Measurements from ENCODE around the gene SYNE1.

SYNE1 gene

GRCh38 chr6:152121910-152122309 lies 515.3 kb downstream of the SYNE1 start:
- FAIRE-seq (no peak), DNase-seq (ENCODE audit: insufficient read length, low spot score) (no peak)

- FAIRE-seq, result no peak
- DNase-seq (ENCODE audit: insufficient read length, low spot score), result no peak
Observed at GRCh38 chr6:152119831-152120230, 517.3 kb downstream of the SYNE1 start.

GRCh38 chr6:152118678-152119077 lies 518.5 kb downstream of the SYNE1 start:
- FAIRE-seq, result no peak
- no peak for DNase-seq (ENCODE audit: insufficient read length, low spot score)

GRCh38 chr6:152118224-152118623 lies 518.9 kb downstream of the SYNE1 start:
- FAIRE-seq (no peak), DNase-seq (ENCODE audit: insufficient read length, low spot score) (no peak)

- no peak for DNase-seq (ENCODE audit: insufficient read length, low spot score)
- FAIRE-seq, result no peak
Observed at GRCh38 chr6:152117156-152118133, 519.7 kb downstream of the SYNE1 start.

GRCh38 chr6:152112491-152113261 lies 524.5 kb downstream of the SYNE1 start:
- FAIRE-seq, result no peak
- DNase-seq (ENCODE audit: insufficient read length, low spot score), result no peak

GRCh38 chr6:152110886-152111820 lies 526.0 kb downstream of the SYNE1 start:
- no peak for FAIRE-seq
- DNase-seq (ENCODE audit: insufficient read length, low spot score), result no peak

GRCh38 chr6:152107973-152108372 lies 529.2 kb downstream of the SYNE1 start:
- no peak for FAIRE-seq
- no peak for DNase-seq (ENCODE audit: insufficient read length, low spot score)

GRCh38 chr6:152100183-152100618 lies 537.0 kb downstream of the SYNE1 start:
- DNase-seq (ENCODE audit: insufficient read length, low spot score), result no peak
- FAIRE-seq, result no peak

- DNase-seq (ENCODE audit: insufficient read length, low spot score), result no peak
- no peak for FAIRE-seq
Observed at GRCh38 chr6:152099446-152100182, 537.5 kb downstream of the SYNE1 start.

GRCh38 chr6:152098683-152099082 lies 538.5 kb downstream of the SYNE1 start:
- no peak for DNase-seq (ENCODE audit: insufficient read length, low spot score)
- no peak for FAIRE-seq

- DNase-seq (ENCODE audit: insufficient read length, low spot score) (no peak), FAIRE-seq (no peak)
Observed at GRCh38 chr6:152096863-152097496, 540.2 kb downstream of the SYNE1 start.

- DNase-seq (ENCODE audit: insufficient read length, low spot score) (peak; percentile 65), FAIRE-seq (peak; percentile 65)
Observed at GRCh38 chr6:152094992-152095592, 542.1 kb downstream of the SYNE1 start.

GRCh38 chr6:152094276-152094675 lies 542.9 kb downstream of the SYNE1 start:
- no peak for FAIRE-seq
- no peak for DNase-seq (ENCODE audit: insufficient read length, low spot score)

GRCh38 chr6:152093711-152094110 lies 543.5 kb downstream of the SYNE1 start:
- no peak for DNase-seq (ENCODE audit: insufficient read length, low spot score)
- no peak for FAIRE-seq

GRCh38 chr6:152091851-152092341 lies 545.3 kb downstream of the SYNE1 start:
- FAIRE-seq (no peak), DNase-seq (ENCODE audit: insufficient read length, low spot score) (no peak)

GRCh38 chr6:152091201-152091600 lies 546.0 kb downstream of the SYNE1 start:
- DNase-seq (ENCODE audit: insufficient read length, low spot score) (no peak), FAIRE-seq (no peak)

GRCh38 chr6:152089992-152090391 lies 547.2 kb downstream of the SYNE1 start:
- FAIRE-seq, result no peak
- no peak for DNase-seq (ENCODE audit: insufficient read length, low spot score)

- DNase-seq (ENCODE audit: insufficient read length, low spot score) (no peak), FAIRE-seq (no peak)
Observed at GRCh38 chr6:152087701-152088100, 549.5 kb downstream of the SYNE1 start.
